K562 (cell line): Measurements from ENCODE around the gene RHBDF2. TPM values are rescaled to one million over a fixed set of nuclear protein-coding genes. Genes with fewer than 3 reads are reported as not detected.
A peak's percentile ranks its signal among the peaks of the same experiment; 100 is the strongest.

Source experiments
- ATAC-seq: fragments of 200-7000 bp; cut with Tn5 transposase; 3 replicates; pipeline ENCODE4 v1.9.1; 2020; ENCODE audit warnings: moderate library complexity
- BruUV-seq: library from RNA; stranded (reverse); fragments of 400-500 nt; replicated peaks from 2 replicates; lab custom pipeline; 2021; lab: Mats Ljungman, UMichigan
- CTCF ChIA-PET: fragments of 300-600 bp; formaldehyde crosslinking; extraction: SDS; loops from one replicate; lab custom pipeline; 2021; ENCODE audit warnings: low intra/inter-chr PET ratio; lab: Yijun Ruan, JAX
- POLR2A ChIA-PET: fragments of 300-600, 350-650 bp; sonication (Branson Sonifier 250); formaldehyde crosslinking; extraction: SDS; loops from one replicate; lab custom pipeline; 2021; ENCODE audit warnings: antibody characterized with exemption, inconsistent platforms; lab: Yijun Ruan, JAX
- DNase-seq, 4 experiments: peaks; one replicate each; pipeline versions ENCODE4 v3.0.0 to v3.0.0-alpha.2; 2011 to 2018; ENCODE audit warnings: low spot score in 3 of 4, mixed read lengths in 3 of 4; ENCODE audit errors: extremely low read depth in 1 of 4
- FAIRE-seq: peaks from 2 replicates; lab custom pipeline; 2011; peaks lifted over from hg19 to GRCh38; lab: Jason Lieb, UNC
- H2AFZ ChIP-seq: 2 replicates; pipeline ENCODE4 v1.6.0; 2011; ENCODE audit warnings: low read depth, low read length, control low read depth, inconsistent platforms
- H3K27ac ChIP-seq: fragments of 200-600 bp; 3 replicates; pipeline ENCODE4 v1.8.0; 2011; ENCODE audit warnings: low read depth, mild to moderate bottlenecking, control low read depth, inconsistent platforms, low read length, moderate library complexity, mixed read lengths; ENCODE audit errors: extremely low read depth
- H3K27me3 ChIP-seq, 2 experiments: fragments of 300-600 bp in 1 of 2; 2 replicates in 1 of 2; 3 replicates in 1 of 2; pipeline versions ENCODE4 v1.6.0 to v1.8.0; 2011; ENCODE audit warnings: inconsistent platforms in 2 of 2, low read length in 2 of 2, mild to moderate bottlenecking in 1 of 2, mixed read lengths in 1 of 2, moderate library complexity in 1 of 2; ENCODE audit not compliant: control insufficient read depth in 2 of 2, insufficient read depth in 2 of 2
- H3K36me3 ChIP-seq: fragments of 300-600 bp; 3 replicates; pipeline ENCODE4 v1.8.0; 2011; ENCODE audit warnings: mild to moderate bottlenecking, low read length, inconsistent platforms; ENCODE audit not compliant: control insufficient read depth, insufficient read depth
- H3K4me1 ChIP-seq, 2 experiments: fragments of 200-600 bp in 1 of 2; replicated peaks in 1 of 2; 2 replicates in 1 of 2; 3 replicates in 1 of 2; pipeline versions ENCODE4 v1.5.1 to v1.8.0; 2011; ENCODE audit warnings: inconsistent platforms in 2 of 2, low read length in 2 of 2, mild to moderate bottlenecking in 1 of 2, mixed read lengths in 1 of 2, moderate library complexity in 1 of 2; ENCODE audit not compliant: control insufficient read depth in 2 of 2, insufficient read depth in 2 of 2
- H3K4me2 ChIP-seq: 2 replicates; pipeline ENCODE4 v1.6.1; 2011; ENCODE audit warnings: low read length, control low read depth, inconsistent platforms, mixed read lengths; ENCODE audit not compliant: insufficient read depth
- H3K4me3 ChIP-seq: fragments of 200-600 bp; sonication (generic), shearing (Covaris generic); 2 replicates; pipeline ENCODE4 v1.5.1; 2016; ENCODE audit warnings: control low read depth, inconsistent platforms
- H3K79me2 ChIP-seq: fragments of 200-600 bp; 3 replicates; pipeline ENCODE4 v1.8.0; 2011; ENCODE audit warnings: low read length, inconsistent platforms; ENCODE audit not compliant: control insufficient read depth, insufficient read depth
- H3K9ac ChIP-seq, 2 experiments: 2 replicates each; pipeline versions ENCODE4 v1.6.0 to v1.6.1; 2011; ENCODE audit warnings: low read depth in 2 of 2, low read length in 2 of 2, control low read depth in 1 of 2, inconsistent platforms in 1 of 2, mild to moderate bottlenecking in 1 of 2, mixed read lengths in 1 of 2; ENCODE audit not compliant: insufficient read depth in 1 of 2
- H3K9me1 ChIP-seq: one replicate; pipeline ENCODE4 v1.6.0; 2011; ENCODE audit warnings: inconsistent platforms, mild to moderate bottlenecking, low read length, moderate library complexity; ENCODE audit not compliant: control insufficient read depth, insufficient read depth
- H3K9me3 ChIP-seq: replicated peaks from 2 replicates; pipeline ENCODE4 v1.5.1; 2011; ENCODE audit warnings: low read depth, low read length, inconsistent platforms; ENCODE audit not compliant: control insufficient read depth, insufficient read depth
- H4K20me1 ChIP-seq: replicated peaks from 2 replicates; pipeline ENCODE4 v1.6.1; 2011; ENCODE audit warnings: low read length, inconsistent platforms, mixed read lengths; ENCODE audit not compliant: control insufficient read depth, insufficient read depth
- CBFA2T2 ChIP-seq: fragments of 450-650 bp; conservative IDR thresholded peaks from 2 replicates; pipeline ENCODE4 v1.6.1; 2017; ENCODE audit warnings: mild to moderate bottlenecking
- DPF2 ChIP-seq: fragments of 450-650 bp; IDR thresholded peaks from 2 replicates; pipeline ENCODE4 v1.6.1; 2016
- GABPB2 ChIP-seq: fragments of 250-450 bp; sonication (Bioruptor Pico); conservative IDR thresholded peaks from 2 replicates; pipeline ENCODE4 v1.5.1; 2021; ENCODE audit warnings: mild to moderate bottlenecking
- ID3 ChIP-seq, 2 experiments: fragments of 250-450 bp in 1 of 2; fragments of 450-650 bp in 1 of 2; sonication (Bioruptor Pico) in 1 of 2; IDR thresholded peaks; 2 replicates each; pipeline versions ENCODE4 v1.6.1 to v1.8.0; 2016 to 2021; ENCODE audit warnings: mild to moderate bottlenecking in 2 of 2, moderate library complexity in 2 of 2, missing compliant biosample characterization in 1 of 2, missing genetic modification characterization in 1 of 2
- POU5F1 ChIP-seq: fragments of 150-350 bp; IDR thresholded peaks from 2 replicates; pipeline ENCODE4 v1.6.1; 2014; ENCODE audit warnings: borderline replicate concordance, low read length, low read depth, mild to moderate bottlenecking; ENCODE audit not compliant: partially characterized antibody
- SAP30 ChIP-seq: fragments of 200-600 bp; sonication (generic); IDR thresholded peaks from 2 replicates; pipeline ENCODE4 v1.6.1; 2012; ENCODE audit warnings: borderline replicate concordance, low read depth, mild to moderate bottlenecking, moderate library complexity, low read length, control low read depth, inconsistent platforms; ENCODE audit not compliant: insufficient read depth, poor library complexity, severe bottlenecking
- ZKSCAN1 ChIP-seq: fragments of 150-350 bp; IDR thresholded peaks from 2 replicates; pipeline ENCODE4 v1.6.1; 2016; ENCODE audit warnings: low read depth, low read length
- ZNF124 ChIP-seq: sonication (generic); formaldehyde crosslinking; IDR thresholded peaks from 2 replicates; pipeline ENCODE4 v1.8.1; 2022; ENCODE audit warnings: missing genetic modification reagents
- ZNF280B ChIP-seq: fragments of 250-450 bp; sonication (Bioruptor Pico); IDR thresholded peaks from 2 replicates; pipeline ENCODE4 v1.5.1; 2021; ENCODE audit warnings: mild to moderate bottlenecking
- WGBS: fragments of 100-300 bp; shearing (Covaris generic); methylation state at CpG from one replicate; pipeline ENCODE4 v1.1.6; 2016; ENCODE audit warnings: low coverage, mixed read lengths; ENCODE audit not compliant: insufficient coverage; ENCODE audit errors: missing lambda C conversion rate; 5-methylcytosine and 5-hydroxymethylcytosine counted together
- in situ Hi-C: fragments of 300-500 bp; cut with MboI; formaldehyde crosslinking; loops from 4 replicates; pipeline ENCODE4 v1.15.0; 2018; ENCODE audit warnings: inconsistent platforms, mixed read lengths
- intact Hi-C: fragments of 100-400 bp; cut with micrococcal nuclease; formaldehyde crosslinking; loops from 2 replicates; pipeline ENCODE4 v1.14.2; 2022
- polyA plus RNA-seq, 8 experiments: library from polyadenylated mRNA; depleted of rRNA in 4 of 8; stranded (reverse) in 5 of 8; unstranded in 3 of 8; fragments of >200 nt; fragmentation: Nextera tagmentation in 2 of 8; fragmentation: Illumina TruSeq in 1 of 8; extraction: Ambion mirVana in 2 of 8; extraction: Trizol in 1 of 8; gene quantifications; 2 replicates each; pipeline versions ENCODE4 v1.2.1 to v1.2.3, GENCODE V29; 2011 to 2014; ENCODE audit warnings: inconsistent platforms in 1 of 8, missing spikeins in 1 of 8
- total RNA-seq, 7 experiments: library from RNA; depleted of rRNA in 6 of 7; stranded (reverse); fragments of >200 nt in 6 of 7; fragmentation: Illumina TruSeq in 2 of 7; extraction: Trizol in 2 of 7; gene quantifications; 2 replicates each; pipeline versions ENCODE4 v1.2.1 to v1.2.3, GENCODE V29; 2011 to 2021; ENCODE audit warnings: low replicate concordance in 1 of 7
- TF ChIP-seq, protein P1 (sequence below): fragments of 250-450 bp; sonication (Bioruptor Pico); IDR thresholded peaks from 2 replicates; pipeline ENCODE4 v1.8.0; 2021; ENCODE audit warnings: mild to moderate bottlenecking, moderate library complexity
- TF ChIP-seq, protein P2 (sequence below): fragments of 450-650 bp; conservative IDR thresholded peaks from 2 replicates; pipeline ENCODE4 v1.6.1; 2016; ENCODE audit warnings: missing genetic modification characterization, low read depth, mild to moderate bottlenecking, missing compliant biosample characterization, moderate library complexity
- TF ChIP-seq, protein P3 (sequence below): fragments of 250-450 bp; sonication (Bioruptor Pico); IDR thresholded peaks from 2 replicates; pipeline ENCODE4 v1.9.0; 2021; ENCODE audit warnings: mild to moderate bottlenecking, inconsistent platforms

The RHBDF2 gene
- total and polyA plus RNA-seq, 9 of the 15 experiments (the other 6 are each of a cell fraction or from before 2014, with no cell fraction given): 0.04 to 2.8 (median 1.1) TPM

- POLR2A ChIA-PET: interaction anchor here (0.7 to 2.5 kb wide), 6 partner anchors 10 to 155 kb away, joined by 3 to 8 read pairs (median 4); partner anchors contain the start of gene SPHK1
- WGBS: 37% methylated on average over 10 of the region's 10 CpGs
- peaks cover 44% of the 10 kb centered on the region; the same call in 1 of the 2 replicates for H4K20me1 ChIP-seq
- no peak for TF ChIP-seq DPF2
- TF ChIP-seq, protein P1, sequence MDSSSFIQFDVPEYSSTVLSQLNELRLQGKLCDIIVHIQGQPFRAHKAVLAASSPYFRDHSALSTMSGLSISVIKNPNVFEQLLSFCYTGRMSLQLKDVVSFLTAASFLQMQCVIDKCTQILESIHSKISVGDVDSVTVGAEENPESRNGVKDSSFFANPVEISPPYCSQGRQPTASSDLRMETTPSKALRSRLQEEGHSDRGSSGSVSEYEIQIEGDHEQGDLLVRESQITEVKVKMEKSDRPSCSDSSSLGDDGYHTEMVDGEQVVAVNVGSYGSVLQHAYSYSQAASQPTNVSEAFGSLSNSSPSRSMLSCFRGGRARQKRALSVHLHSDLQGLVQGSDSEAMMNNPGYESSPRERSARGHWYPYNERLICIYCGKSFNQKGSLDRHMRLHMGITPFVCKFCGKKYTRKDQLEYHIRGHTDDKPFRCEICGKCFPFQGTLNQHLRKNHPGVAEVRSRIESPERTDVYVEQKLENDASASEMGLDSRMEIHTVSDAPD (CRISPR knock-in tag): no peak
- TF ChIP-seq, protein P2, sequence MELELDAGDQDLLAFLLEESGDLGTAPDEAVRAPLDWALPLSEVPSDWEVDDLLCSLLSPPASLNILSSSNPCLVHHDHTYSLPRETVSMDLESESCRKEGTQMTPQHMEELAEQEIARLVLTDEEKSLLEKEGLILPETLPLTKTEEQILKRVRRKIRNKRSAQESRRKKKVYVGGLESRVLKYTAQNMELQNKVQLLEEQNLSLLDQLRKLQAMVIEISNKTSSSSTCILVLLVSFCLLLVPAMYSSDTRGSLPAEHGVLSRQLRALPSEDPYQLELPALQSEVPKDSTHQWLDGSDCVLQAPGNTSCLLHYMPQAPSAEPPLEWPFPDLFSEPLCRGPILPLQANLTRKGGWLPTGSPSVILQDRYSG (tag): no peak
- no peak for TF ChIP-seq SAP30
- no peak for TF ChIP-seq ID3 (CRISPR knock-in tag; IDR thresholded peaks at IDR 0.05)
- TF ChIP-seq ID3 (tag; IDR thresholded peaks at IDR 0.05): 0 out of 2 replicates have a peak, but pooled peaks have one; percentile 15
- 0 out of 2 replicates have a peak, but pooled peaks have one; percentile 6 for TF ChIP-seq CBFA2T2
- TF ChIP-seq POU5F1: no peak
- TF ChIP-seq GABPB2 (CRISPR knock-in tag): no peak
- TF ChIP-seq, protein P3, sequence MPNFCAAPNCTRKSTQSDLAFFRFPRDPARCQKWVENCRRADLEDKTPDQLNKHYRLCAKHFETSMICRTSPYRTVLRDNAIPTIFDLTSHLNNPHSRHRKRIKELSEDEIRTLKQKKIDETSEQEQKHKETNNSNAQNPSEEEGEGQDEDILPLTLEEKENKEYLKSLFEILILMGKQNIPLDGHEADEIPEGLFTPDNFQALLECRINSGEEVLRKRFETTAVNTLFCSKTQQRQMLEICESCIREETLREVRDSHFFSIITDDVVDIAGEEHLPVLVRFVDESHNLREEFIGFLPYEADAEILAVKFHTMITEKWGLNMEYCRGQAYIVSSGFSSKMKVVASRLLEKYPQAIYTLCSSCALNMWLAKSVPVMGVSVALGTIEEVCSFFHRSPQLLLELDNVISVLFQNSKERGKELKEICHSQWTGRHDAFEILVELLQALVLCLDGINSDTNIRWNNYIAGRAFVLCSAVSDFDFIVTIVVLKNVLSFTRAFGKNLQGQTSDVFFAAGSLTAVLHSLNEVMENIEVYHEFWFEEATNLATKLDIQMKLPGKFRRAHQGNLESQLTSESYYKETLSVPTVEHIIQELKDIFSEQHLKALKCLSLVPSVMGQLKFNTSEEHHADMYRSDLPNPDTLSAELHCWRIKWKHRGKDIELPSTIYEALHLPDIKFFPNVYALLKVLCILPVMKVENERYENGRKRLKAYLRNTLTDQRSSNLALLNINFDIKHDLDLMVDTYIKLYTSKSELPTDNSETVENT (CRISPR knock-in tag): no peak
- no peak for TF ChIP-seq ZKSCAN1
- no peak for TF ChIP-seq ZNF124 (CRISPR knock-in tag)
- no peak for TF ChIP-seq ZNF280B (CRISPR knock-in tag)
Observed at GRCh38 chr17:76445697-76446448, 55.4 kb downstream of the RHBDF2 start.

More at GRCh38 chr17:76445697-76446448, 55.4 kb downstream of the RHBDF2 start:
- Histone ChIP-seq H3K4me2 (peak overlapping the region; percentile 14; the same call in 1 of the 2 replicates), H3K4me3 (no peak overlapping the region), H3K9me1 (no peaks in the 10 kb centered on the region), H3K27me3 (no peaks in the 10 kb centered on the region), H3K36me3 (0 out of 3 replicates have a peak, but pooled peaks cover 2% of the 10 kb centered on the region), H2AFZ (no peak overlapping the region), H3K79me2 (peaks cover 99% of the 10 kb centered on the region), H3K9me3 (no peaks in the 10 kb centered on the region), H3K4me1 (peaks cover 54 to 66% of the 10 kb centered on the region in 2 experiments), H3K27ac (peak overlapping the region; percentile 60; the same call in 2 of the 3 replicates), H3K9ac (peak overlapping the region in 1 of 2 experiments; percentile 24; a peak in 1 of 4 replicates)
- no TSS peak for BruUV-seq
- in situ Hi-C loops (no loop called here), intact Hi-C loops (no loop called here)
- FAIRE-seq (no peak), DNase-seq (no peak), ATAC-seq (no peak)
- CTCF ChIA-PET: no interaction called here
